NCI-H2107 treated with DMSO at 0.1 percent for 48 hours (cell line): Measurements from ENCODE around the gene EHD4.

Experiments
- DNase-seq: peaks from one replicate; lab custom pipeline; 2025; ENCODE audit not compliant: unreplicated experiment; lab: John Stamatoyannopoulos, UW

Gene EHD4

GRCh38 chr15:41882689-41883483 lies 89.5 kb downstream of the EHD4 start:
- peak; percentile 1 for DNase-seq

- DNase-seq = no peak
Observed at GRCh38 chr15:41881920-41882688, 90.3 kb downstream of the EHD4 start.

- no peak for DNase-seq
Observed at GRCh38 chr15:41881550-41881919, 90.8 kb downstream of the EHD4 start.

GRCh38 chr15:41881086-41881485 lies 91.3 kb downstream of the EHD4 start:
- no peak for DNase-seq

GRCh38 chr15:41880156-41880877 lies 92.0 kb downstream of the EHD4 start:
- no peak for DNase-seq

- no peak for DNase-seq
Observed at GRCh38 chr15:41879321-41879845, 93.0 kb downstream of the EHD4 start.

- DNase-seq = no peak
Observed at GRCh38 chr15:41878355-41878699, 94.0 kb downstream of the EHD4 start.

GRCh38 chr15:41877631-41878354 lies 94.6 kb downstream of the EHD4 start:
- DNase-seq = peak; percentile 34

- DNase-seq = no peak
Observed at GRCh38 chr15:41876689-41877088, 95.7 kb downstream of the EHD4 start.

- no peak for DNase-seq
Observed at GRCh38 chr15:41876007-41876406, 96.3 kb downstream of the EHD4 start.

- DNase-seq = no peak
Observed at GRCh38 chr15:41874736-41875135, 97.6 kb downstream of the EHD4 start.

GRCh38 chr15:41873711-41874110 lies 98.6 kb downstream of the EHD4 start:
- DNase-seq = peak; percentile 54

- DNase-seq = no peak
Observed at GRCh38 chr15:41872166-41872747, 100.1 kb downstream of the EHD4 start.

GRCh38 chr15:41871175-41871905 lies 101.0 kb downstream of the EHD4 start:
- DNase-seq = no peak

GRCh38 chr15:41870689-41871081 lies 101.7 kb downstream of the EHD4 start:
- DNase-seq = no peak

- DNase-seq = no peak
Observed at GRCh38 chr15:41869770-41870688, 102.3 kb downstream of the EHD4 start.

GRCh38 chr15:41868321-41868720 lies 104.0 kb downstream of the EHD4 start:
- DNase-seq = no peak

- DNase-seq = no peak
Observed at GRCh38 chr15:41866872-41867579, 105.3 kb downstream of the EHD4 start.
